LNCaP clone FGC (cell line): ENCODE measurements around the gene APOL2.
A peak's percentile ranks its signal among the peaks of the same experiment; 100 is the strongest.

Source experiments
- DNase-seq: peaks from one replicate; pipeline ENCODE4 v3.0.0-alpha.2; 2011; ENCODE audit warnings: low read depth
- H3K4me3 ChIP-seq: 2 replicates; pipeline ENCODE4 v1.5.1; 2011; ENCODE audit warnings: mild to moderate bottlenecking, low read depth, low read length, control low read depth
- TF ChIP-seq, protein P1 (sequence below): IDR thresholded peaks from 2 replicates; pipeline ENCODE4 v1.5.1; 2012; ENCODE audit warnings: mild to moderate bottlenecking; ENCODE audit not compliant: control insufficient read depth, insufficient read depth; ENCODE audit errors: extremely low read depth

APOL2 gene

DNA sequence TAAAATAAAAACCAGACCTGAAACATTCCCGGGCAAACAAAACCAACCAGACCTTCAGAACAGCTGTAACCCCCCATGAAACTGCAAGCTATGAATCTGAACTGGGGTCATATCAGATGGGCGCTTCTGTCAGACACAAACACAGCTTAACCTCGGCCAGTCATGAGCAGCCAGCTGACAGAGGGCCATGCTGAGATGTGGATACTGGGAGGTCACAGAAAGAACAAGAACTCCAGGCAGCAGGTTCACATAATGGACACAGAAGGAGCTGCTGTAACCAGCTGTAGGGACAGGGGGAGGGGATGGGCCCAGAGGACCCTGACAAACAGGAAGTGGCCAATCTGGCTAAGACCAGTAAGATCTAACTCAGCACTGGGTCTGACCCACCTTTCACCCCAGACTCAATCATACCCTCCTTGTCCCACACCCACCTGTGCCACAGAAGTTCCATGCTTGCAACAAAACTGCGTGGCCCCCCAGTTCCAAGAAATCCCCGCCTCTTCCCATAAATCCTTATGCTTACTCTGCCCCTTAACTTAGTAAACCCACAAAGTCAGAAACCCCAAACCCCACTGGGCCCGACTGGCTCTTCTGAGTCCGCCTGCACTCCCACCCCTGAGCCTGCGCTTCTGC is 41.7 kb downstream of the APOL2 start:
- TF ChIP-seq, protein P1, sequence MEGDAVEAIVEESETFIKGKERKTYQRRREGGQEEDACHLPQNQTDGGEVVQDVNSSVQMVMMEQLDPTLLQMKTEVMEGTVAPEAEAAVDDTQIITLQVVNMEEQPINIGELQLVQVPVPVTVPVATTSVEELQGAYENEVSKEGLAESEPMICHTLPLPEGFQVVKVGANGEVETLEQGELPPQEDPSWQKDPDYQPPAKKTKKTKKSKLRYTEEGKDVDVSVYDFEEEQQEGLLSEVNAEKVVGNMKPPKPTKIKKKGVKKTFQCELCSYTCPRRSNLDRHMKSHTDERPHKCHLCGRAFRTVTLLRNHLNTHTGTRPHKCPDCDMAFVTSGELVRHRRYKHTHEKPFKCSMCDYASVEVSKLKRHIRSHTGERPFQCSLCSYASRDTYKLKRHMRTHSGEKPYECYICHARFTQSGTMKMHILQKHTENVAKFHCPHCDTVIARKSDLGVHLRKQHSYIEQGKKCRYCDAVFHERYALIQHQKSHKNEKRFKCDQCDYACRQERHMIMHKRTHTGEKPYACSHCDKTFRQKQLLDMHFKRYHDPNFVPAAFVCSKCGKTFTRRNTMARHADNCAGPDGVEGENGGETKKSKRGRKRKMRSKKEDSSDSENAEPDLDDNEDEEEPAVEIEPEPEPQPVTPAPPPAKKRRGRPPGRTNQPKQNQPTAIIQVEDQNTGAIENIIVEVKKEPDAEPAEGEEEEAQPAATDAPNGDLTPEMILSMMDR: no peak
- DNase-seq: no peak
- no peak overlapping the region for H3K4me3 ChIP-seq

DNA sequence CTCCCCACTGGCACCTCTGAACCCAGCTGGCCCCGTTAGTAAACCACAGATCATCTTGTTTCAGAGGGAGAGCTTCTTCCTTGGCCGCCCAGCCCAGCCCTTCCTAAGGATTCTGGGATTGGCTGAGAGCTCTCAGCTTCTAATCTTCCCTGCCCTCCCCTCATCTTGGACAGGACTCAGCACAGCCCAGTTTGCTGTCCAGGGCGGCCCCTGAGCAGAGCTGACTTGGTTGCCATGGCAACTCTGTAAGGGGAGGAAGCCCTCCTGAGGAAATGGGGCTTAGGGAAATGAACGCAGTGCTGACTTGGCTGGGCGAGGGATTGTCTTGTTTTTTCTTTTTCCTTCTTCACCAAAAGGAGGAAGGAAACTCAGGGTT is 42.3 kb downstream of the APOL2 start:
- TF ChIP-seq, protein P1: no peak
- no peak for DNase-seq
- H3K4me3 ChIP-seq: no peak overlapping the region

DNA sequence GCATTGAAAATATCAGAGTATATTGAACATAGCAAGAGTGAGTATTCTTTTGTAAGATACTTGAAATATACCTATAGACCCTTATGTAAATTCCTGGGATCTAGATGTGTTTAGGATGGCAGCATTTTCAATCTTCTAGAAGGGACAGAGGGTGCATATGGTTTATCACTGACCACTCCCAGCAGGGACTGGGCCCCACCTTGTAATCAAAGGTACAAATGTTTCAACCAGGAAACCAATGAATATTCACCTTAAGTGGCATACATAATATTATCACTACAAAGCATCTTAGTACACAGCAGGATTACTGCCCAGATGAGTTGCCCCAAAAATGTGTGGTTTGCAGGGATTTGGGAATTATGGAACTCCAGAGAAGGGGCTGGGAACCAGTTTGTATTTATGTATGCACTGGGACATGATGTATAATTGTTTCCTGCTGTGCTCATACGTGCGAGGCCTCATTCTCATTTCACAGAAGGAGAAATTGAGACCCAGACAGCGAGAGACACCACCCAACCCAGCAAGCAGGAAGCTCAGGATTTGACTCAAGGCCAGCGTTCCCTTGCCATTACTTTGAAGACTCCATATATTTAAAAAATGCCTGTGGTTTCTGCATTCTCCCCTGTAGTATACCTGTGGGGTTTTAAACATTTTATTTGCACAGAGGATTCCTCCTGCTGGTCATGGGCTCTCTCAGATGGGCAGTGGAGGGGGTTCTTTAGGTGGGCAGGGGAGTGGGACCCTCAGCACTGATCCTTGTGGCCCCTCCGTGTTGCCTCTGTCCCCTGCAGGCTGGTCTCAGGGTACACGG is 42.9 kb downstream of the APOL2 start:
- DNase-seq: no peak
- TF ChIP-seq, protein P1: no peak
- no peak overlapping the region for H3K4me3 ChIP-seq

DNA sequence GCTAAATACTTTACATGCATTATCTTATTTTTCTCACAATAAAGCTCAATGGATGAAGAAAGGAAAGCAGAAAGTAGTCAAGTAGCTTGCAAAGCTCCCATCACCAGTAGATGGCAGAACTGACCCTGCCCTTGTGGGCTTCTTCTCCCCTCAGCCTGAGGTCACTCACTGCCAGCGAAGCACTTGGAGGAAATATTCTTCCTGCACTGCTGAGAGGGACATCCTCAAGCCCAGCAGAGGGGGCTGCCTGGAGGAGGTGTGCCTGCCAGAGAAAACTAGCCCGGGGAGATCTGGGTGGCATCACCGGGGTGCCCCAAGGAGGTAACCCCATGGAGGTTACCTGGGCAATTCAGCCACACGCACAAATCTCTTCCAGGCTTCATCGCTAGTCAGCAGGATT is 44.4 kb downstream of the APOL2 start:
- no peak overlapping the region for H3K4me3 ChIP-seq
- TF ChIP-seq, protein P1: peak; percentile 60
- no peak for DNase-seq

DNA sequence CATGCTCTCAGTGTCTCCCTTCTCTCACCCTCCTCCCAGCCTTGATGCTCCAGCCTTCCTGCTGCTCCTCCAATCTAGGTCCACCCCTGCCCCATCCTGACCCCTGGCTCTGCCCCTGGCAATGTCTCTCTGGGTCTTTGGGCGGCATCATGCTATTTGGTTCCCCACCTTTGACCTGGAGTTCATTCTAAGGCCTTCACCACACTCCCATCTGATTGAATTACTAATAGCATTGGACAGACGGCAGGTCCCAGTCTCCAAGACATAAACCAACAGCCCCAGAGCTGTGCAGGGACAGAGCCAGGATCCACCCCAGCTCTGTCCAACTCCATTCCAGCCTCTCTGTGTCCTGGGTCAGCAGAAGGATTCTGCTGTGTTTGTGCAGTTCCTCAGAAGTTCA is 44.9 kb downstream of the APOL2 start:
- H3K4me3 ChIP-seq: no peak overlapping the region
- no peak for DNase-seq
- TF ChIP-seq, protein P1: no peak

DNA sequence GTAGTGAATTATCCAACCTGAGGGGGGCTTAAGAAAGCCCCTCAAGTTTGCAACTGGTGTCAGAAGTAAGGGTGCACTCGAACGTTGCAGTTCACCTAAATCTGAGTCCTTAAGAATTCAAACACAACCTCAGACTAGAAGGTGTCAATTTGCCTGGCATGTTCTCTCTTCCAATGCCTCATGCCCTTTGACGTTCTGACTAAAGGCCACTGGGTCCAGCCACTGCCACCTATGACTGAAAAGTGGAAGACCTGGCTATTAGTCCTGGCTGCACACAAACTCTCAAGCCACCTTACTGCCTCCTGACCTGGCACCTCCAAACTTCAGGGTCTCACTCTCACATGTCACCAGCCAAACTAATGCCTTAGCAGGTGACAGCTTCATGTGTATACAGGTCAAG is 45.8 kb downstream of the APOL2 start:
- DNase-seq: no peak
- TF ChIP-seq, protein P1: no peak
- H3K4me3 ChIP-seq: no peak overlapping the region
